Measurements from ENCODE around the gene MOGAT3.

MOGAT3 gene

DNA sequence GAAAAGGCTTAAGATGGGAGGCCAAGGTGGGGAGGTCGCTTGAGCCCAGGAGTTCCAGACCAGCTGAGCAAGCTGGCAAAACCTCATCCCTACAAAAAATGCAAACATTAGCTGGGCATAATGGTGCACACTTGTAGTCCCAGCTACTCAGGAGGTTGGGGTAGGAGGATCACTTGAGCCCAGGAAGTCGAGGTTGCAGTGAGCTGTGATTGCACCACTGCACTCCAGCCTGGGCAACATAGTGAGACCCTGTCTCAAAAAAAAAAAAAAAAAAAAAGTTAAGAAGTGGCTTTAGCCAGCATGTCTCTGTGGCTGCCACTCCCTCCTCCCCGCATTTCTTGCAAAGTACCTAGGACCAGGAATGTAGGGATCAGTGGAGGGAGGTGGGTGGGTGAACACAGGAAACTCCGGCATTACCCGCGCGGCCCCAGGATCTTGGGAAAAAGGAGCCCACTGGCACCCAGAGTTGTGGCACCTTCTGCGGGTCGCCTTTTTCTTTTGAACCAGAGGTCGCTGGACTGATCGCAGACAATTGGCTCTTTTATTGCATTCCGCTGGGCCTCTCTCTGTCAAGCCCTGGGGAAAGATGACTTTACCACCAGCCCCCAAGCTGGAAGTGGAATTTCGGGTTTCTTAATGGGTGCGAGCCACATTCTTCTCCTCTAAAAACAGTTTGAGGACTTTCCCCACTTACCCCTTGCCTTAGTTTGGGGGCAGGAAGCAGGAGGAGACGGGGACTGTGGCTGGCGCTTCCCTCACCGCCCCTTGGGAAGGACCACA lies 39.0 kb downstream of the MOGAT3 start:
- DNase-seq (ENCODE audit: extremely low read depth, low read depth), result no peak
- TF ChIP-seq, protein P1, sequence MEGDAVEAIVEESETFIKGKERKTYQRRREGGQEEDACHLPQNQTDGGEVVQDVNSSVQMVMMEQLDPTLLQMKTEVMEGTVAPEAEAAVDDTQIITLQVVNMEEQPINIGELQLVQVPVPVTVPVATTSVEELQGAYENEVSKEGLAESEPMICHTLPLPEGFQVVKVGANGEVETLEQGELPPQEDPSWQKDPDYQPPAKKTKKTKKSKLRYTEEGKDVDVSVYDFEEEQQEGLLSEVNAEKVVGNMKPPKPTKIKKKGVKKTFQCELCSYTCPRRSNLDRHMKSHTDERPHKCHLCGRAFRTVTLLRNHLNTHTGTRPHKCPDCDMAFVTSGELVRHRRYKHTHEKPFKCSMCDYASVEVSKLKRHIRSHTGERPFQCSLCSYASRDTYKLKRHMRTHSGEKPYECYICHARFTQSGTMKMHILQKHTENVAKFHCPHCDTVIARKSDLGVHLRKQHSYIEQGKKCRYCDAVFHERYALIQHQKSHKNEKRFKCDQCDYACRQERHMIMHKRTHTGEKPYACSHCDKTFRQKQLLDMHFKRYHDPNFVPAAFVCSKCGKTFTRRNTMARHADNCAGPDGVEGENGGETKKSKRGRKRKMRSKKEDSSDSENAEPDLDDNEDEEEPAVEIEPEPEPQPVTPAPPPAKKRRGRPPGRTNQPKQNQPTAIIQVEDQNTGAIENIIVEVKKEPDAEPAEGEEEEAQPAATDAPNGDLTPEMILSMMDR (IDR thresholded peaks at IDR 0.05; ENCODE audit: low read depth, low read length), result no peak

DNA sequence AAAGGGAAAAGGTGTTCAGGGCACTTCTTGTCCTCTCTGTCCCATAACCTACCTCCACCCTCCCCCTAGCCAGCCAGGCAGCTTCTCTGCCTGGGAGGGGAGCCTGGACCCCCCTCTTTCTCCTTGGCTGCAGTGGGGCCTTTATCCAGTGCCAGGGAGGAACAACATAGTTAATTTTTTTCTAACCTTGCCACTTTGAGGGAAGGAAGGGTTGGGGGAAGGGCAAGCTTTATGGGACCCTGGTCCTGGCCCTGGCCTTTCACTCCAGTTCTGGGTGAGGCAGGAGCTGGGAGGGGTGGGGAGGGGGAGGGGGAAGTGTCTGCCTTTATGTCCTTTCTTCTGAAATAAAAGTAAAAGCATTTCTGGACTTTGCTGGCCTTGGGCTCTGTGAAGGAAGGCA lies 39.9 kb downstream of the MOGAT3 start:
- no peak for DNase-seq (ENCODE audit: extremely low read depth, low read depth)
- TF ChIP-seq, protein P1 (IDR thresholded peaks at IDR 0.05; ENCODE audit: low read depth, low read length), result no peak

GRCh38 chr7:101159696-101160674 lies 40.9 kb downstream of the MOGAT3 start:
- TF ChIP-seq, protein P1 (IDR thresholded peaks at IDR 0.05; ENCODE audit: low read depth, low read length), result no peak
- no peak for DNase-seq (ENCODE audit: extremely low read depth, low read depth)

DNA sequence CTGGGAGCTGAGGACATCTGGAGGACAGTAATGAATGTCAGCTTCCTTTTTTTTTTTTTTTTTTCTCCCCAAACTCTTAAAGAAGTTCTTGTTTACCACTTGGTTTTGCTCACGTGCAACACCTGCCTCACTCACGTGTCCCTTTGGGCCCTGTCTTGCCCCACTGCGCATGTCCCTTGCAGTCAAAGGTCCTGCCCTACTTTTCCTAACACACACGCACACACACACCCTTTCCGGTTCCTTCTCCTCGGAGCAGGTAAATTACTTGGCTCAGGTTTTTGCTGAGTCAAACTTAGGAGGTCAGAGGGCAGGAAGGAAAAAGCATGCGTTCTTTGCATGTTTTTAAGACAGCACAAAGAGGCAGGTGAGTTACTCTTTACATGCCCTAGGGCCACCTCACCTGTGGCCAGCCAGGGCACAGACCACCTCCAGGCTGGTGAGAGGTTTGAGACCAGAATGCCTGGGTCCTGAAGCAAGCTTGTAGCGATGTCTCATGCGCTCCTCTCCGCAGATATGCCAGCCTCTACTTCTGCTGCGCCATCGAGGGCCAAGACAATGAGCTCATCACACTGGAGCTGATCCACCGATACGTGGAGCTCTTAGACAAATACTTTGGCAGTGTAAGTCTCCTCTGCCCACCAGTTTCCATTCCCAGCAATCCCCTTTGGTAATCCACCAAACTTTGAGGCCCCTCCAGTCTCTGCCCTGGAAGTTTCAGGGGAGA lies 43.8 kb downstream of the MOGAT3 start:
- no peak for DNase-seq (ENCODE audit: extremely low read depth, low read depth)
- TF ChIP-seq, protein P1 (IDR thresholded peaks at IDR 0.05; ENCODE audit: low read depth, low read length), result no peak

DNA sequence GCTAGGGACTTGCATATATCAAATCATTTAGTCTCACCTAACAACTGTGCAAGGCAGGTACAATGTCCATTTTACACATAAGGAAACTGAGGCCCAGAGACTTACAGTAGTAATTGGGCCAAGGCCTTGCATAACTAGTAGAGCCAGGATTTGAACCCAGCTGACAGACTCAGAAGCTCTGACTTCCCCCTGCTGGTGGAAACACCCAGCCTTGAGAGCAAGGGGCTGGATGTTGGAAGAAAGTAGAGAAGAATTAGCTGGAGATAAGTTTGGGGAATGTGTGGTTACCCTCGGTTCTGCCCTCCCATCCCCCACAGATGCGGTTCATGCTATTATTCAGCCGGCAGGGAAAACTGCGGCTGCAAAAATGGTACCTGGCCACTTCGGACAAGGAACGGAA lies 44.6 kb downstream of the MOGAT3 start:
- TF ChIP-seq, protein P1 (IDR thresholded peaks at IDR 0.05; ENCODE audit: low read depth, low read length), result no peak; the same call in 1 of the 2 replicates
- DNase-seq (ENCODE audit: extremely low read depth, low read depth), result no peak

- TF ChIP-seq, protein P1 (IDR thresholded peaks at IDR 0.05; ENCODE audit: low read depth, low read length), result no peak
- no peak for DNase-seq (ENCODE audit: extremely low read depth, low read depth)
Measured at GRCh38 chr7:101155303-101155702, 45.5 kb downstream of the MOGAT3 start.
